Measurements from ENCODE around the gene TCL1B.
"Not testable (repeated sequence)": the region's sequence is repeated elsewhere in the genome, so short reads cannot be mapped to it uniquely, and the experiment has no call there.

The TCL1B gene, protein sequence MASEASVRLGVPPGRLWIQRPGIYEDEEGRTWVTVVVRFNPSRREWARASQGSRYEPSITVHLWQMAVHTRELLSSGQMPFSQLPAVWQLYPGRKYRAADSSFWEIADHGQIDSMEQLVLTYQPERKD

DNA sequence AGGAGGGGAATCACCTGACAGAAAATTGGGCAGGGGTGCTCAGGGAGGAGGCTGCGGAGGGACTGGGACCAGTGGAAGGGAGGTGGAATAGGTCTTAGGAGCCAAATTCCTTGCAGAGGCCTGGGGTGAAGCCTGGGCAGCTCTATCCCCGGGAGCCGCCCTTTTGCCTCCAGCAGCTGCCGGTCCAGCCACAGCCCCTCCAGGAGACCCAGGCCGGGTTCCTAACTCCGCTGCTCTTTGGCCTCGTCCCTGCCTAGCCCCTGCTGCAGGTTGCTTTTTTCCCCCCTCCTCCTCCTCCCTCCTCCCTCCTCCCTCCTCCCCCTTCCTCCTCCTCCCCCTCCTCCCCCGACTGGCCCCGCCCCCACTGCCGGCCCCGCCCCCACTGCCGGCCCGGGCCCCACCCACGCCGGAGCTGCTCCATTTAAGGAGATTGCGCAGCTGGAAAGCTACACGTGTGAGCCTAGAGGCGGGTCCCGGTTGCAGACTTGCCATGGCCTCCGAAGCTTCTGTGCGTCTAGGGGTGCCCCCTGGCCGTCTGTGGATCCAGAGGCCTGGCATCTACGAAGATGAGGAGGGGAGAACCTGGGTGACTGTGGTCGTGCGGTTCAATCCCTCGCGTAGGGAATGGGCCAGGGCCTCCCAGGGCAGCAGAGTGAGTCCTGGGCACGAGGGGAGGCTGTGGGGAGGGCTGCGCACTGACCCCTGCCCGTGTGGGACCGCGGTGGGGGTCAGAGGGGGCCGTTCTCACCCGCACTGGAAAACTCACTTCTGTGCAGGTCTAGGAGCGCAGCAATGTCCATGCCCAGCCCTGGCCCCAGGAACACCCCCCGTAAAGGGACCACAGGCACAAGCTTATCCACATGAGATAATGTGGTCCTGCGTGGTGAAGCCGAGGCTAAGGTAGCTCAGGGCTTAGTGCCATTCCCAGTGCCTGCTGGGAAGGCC lies at the start of gene TCL1B:
Gene TCL1B, plus strand, starts transcription at position 449 of the 945 bp plus-strand sequence. Its CDS starts 42 bp downstream, at position 491.
- DNase-seq = peak; percentile 38

GRCh38 chr14:95644981-95645380 lies 41.2 kb upstream of the TCL1B start:
- DNase-seq = no peak

DNA sequence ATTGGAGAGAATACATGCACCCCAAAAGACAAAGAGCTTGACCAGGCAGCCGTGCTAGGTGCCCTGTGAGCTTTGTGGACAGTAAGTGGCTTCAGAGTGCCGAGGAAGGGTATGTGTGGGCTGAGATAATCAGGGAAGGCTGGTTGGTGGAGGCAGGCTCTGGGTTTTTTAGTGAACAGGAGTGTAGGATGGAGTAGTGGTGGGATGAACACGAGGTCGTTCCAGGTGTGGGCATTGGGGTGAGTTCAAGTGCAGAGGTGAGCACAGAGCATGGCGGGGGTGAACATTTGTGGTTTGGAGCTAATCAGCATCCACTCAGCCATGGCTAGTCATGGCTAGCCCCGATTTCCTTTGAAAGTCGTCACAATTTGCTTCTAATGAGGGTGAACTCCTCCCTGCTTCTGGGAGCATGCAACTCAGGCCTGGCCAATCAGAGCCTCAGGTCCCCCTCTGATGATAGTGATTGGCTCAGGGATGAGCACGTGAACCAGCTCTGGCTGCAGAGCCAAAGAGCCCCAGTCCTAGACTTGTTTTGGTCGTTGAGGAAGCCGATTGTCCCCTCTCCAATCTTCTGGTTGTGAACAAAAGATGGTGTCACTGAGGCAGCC lies 40.7 kb upstream of the TCL1B start:
- no peak for DNase-seq

DNA sequence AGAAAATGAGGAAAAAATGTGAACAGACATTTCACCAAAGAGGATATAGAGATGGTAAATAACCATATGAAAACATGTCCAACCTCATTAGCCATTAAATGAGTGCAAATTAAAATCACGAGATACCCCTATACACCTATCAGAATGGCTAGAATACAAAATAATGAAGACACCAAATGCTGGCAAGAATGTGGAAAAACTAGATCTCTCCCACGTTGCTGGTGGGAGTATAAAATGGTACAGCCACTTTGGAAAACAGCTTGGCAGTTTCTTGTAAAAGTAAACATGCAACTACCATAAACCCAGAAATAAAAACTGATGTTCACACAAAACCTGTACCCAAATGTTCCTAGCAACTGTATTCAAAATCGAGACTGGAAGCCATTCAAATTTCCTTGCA lies 38.3 kb upstream of the TCL1B start:
- DNase-seq = no peak

- DNase-seq = no peak
Measured at GRCh38 chr14:95649230-95649629, 37.0 kb upstream of the TCL1B start.

DNA sequence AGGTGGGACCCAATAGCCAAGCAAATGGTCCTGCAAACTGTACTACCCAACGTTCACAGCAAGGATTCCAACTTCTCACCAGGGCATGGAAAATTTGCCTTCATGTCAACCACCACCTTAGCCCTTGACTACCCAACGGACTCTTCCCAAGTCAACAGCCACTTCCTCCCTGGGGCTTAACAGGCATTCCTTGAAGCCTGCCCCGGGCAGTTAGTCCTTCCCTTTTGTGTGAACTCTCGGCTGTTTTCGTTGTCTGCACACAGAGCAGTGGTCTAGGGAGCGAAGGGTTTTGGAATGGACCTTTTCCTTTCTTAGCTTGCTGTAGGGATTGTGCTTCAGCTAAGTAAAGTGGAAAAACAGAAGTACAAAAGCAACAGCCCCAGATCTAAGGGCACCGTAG lies 35.2 kb upstream of the TCL1B start:
- no peak for DNase-seq

DNA sequence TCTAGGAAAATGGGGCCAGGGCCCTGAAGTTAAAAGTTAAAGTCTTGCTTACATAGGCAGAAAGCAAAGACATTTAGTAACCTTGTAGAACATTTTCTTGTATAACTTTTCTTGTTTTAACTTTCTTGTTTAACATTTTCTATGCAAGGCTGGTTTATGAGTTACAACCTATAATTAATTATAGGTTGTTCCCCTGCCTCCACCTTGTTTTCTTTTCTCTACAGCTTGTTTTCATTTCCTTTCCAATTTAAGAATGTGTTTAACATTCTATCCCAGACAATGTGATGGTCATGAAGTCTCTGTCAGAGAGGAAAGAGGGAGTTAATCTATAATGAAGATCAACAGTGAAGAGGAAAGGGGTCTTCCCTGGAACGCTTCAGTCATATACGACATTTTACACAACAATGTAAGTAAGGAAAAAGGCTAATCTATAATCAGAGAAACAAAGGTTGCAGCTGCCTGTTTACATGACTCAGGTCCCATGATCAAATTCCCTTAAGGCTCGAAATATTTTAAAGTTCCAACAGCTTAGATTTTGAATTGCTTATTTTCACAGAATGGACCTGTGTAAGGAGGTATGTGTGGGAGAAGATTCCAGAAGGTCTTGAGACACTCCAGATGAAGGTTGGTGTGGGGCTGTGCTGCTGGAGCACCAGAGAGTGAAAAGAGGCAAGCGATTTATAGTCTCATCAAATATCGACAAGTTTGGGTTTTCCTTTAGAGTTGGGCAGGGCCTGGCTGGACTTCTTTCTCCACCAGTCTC lies 34.2 kb upstream of the TCL1B start:
- no peak for DNase-seq

GRCh38 chr14:95652690-95653089 lies 33.5 kb upstream of the TCL1B start:
- no peak for DNase-seq

DNA sequence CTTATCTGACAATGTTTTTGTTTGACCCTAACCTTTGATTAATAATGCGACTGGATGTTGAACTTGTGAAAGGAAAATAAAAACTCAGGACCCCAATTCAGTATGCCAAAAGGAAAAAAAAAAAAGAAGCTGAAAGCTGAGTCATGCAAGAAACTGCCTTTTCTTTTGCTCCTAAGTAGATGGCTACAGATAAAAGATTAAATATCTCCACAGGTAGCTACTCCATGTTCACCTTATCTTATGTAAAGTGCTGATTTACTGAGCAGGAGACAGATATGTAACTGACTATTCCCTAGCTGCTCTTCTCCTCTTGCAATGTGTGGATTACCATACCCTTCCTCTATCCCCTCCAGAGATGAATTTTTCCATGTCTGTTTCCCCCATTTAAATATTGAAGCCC lies 30.8 kb upstream of the TCL1B start:
- DNase-seq = no peak

DNA sequence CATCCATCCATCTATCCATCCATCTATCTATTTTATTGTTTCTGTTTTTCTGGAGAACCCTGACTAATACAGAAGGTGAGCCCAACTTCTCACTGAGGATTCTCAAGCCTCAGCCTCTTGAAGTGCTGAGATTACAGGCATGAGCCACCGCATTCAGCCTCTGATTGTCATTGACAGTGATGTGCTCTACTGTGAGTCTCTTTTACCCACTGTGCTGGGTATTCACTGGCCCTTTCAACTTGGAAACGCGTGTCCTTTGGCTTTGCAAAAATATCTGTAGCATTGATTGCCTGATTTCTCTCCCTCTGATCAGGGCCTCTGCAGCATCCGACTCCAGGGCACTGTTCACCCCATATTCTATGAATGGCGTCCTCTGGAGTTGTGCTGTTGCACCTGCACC lies 29.6 kb upstream of the TCL1B start:
- no peak for DNase-seq

- DNase-seq = no peak
Measured at GRCh38 chr14:95657454-95657853, 28.8 kb upstream of the TCL1B start.

- DNase-seq = no peak
Measured at GRCh38 chr14:95659293-95659989, 26.8 kb upstream of the TCL1B start.

- DNase-seq = no peak
Measured at GRCh38 chr14:95659990-95660385, 26.2 kb upstream of the TCL1B start.

- no peak for DNase-seq
Measured at GRCh38 chr14:95660651-95661515, 25.3 kb upstream of the TCL1B start.

DNA sequence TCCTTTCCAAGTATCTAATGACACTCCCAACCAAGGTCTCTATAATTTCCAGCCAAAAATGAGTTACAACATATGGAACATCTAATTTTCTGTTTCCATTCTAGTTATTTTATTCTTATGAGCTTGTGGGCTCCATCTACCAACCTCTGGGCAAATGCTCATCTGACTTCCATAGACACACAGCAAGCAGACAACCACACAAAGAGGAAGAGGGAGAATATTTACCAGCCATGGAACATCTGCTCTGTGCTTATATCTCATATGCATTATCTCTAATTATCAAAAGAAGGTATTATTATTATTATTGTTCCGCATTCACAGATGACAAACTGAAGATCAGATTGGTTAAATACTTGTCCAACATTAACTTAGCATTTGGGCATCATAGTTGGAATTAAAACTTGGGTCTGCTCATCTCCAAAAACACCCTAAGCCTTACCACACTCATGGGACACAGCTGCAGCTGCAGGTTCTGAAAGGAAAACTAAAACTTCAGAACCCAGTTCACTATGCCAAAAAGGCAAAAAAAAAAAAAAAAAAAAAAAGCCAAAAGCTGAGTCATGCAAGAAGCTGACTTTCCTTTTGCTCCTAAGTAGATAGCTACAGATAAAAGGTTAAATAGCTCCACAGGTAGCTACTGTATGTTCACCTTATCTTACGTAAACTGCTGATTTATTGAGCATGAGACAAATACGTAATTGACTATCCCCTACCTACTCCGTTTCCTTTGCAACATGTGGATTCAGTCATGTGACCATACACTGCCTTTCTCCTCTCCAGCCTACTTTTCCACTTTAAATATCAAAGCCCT lies 23.6 kb upstream of the TCL1B start:
- DNase-seq = no peak

- DNase-seq = no peak
Measured at GRCh38 chr14:95663226-95663797, 22.9 kb upstream of the TCL1B start.

DNA sequence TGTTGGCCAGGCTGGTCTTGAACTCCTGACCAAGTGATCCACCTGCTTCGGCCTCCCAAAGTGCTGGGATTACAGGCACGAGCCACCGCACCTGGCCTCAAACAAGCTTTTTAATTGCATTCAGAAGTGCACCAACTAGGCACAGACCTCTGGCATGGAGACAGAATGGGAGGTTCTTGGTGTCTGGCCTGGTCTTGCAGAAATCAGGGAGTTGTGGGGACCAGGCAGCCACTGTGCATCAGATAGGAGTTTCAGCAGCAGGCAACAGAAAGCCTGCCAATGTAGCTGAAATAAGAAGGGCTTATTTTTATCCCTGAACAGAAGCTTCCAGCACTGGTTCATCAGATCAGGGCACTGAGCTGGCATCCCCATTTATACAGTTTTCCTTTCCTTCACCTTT lies 22.2 kb upstream of the TCL1B start:
- DNase-seq = no peak

- DNase-seq = no peak
Measured at GRCh38 chr14:95664546-95664945, 21.7 kb upstream of the TCL1B start.

- not testable (repeated sequence) for DNase-seq
Measured at GRCh38 chr14:95665530-95665929, 20.7 kb upstream of the TCL1B start.

DNA sequence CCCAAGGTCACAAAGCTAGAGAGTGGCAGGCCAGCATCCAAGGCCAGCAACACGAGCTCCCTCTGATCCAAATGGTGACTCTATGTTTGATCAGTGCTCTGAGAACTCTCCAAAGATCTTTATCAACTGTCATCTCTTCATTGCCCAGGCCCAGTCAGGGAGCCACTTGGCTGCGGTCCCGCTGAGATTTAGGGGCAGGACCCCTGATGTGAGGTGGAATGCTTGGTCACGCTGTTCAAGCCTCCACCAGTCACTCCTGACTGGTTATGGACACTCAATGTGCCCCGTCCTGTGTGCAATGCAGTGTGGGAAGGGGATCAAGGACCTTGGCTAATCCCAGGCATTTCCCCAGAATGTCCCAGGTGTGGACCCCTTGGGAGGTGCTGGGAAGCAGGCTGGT lies 19.8 kb upstream of the TCL1B start:
- DNase-seq = no peak
